GM20000 (cell line): ENCODE results near the gene MYO5B.

ENCODE experiments used
- DNase-seq: peaks from one replicate; pipeline ENCODE4 v3.0.0; 2012; ENCODE audit warnings: low spot score
- TF ChIP-seq, protein P1 (sequence below): IDR thresholded peaks from 2 replicates; pipeline ENCODE4 v1.5.1; 2012; ENCODE audit warnings: mild to moderate bottlenecking, control low read depth; ENCODE audit errors: extremely low read depth, missing control alignments

The MYO5B gene

DNA sequence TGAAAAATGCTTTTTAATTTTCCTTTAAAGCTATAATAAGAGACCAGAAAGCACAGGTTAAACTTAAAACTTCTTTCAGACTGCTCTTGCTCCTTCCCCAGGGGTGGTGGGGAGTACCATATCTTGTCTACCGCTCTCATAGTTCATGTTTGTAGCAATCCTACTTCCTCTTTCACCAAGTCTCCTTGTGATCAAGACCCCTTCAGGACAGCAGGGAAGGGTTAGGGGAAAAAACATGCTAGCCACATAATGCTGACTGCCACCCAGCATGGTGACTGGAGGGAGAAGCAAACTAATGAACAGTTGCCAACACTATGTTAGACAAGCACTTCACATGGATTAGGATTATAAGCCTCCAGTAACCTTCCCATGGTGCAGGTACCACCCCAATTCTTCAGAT, 8.6 kb downstream of the MYO5B start:
- TF ChIP-seq, protein P1, sequence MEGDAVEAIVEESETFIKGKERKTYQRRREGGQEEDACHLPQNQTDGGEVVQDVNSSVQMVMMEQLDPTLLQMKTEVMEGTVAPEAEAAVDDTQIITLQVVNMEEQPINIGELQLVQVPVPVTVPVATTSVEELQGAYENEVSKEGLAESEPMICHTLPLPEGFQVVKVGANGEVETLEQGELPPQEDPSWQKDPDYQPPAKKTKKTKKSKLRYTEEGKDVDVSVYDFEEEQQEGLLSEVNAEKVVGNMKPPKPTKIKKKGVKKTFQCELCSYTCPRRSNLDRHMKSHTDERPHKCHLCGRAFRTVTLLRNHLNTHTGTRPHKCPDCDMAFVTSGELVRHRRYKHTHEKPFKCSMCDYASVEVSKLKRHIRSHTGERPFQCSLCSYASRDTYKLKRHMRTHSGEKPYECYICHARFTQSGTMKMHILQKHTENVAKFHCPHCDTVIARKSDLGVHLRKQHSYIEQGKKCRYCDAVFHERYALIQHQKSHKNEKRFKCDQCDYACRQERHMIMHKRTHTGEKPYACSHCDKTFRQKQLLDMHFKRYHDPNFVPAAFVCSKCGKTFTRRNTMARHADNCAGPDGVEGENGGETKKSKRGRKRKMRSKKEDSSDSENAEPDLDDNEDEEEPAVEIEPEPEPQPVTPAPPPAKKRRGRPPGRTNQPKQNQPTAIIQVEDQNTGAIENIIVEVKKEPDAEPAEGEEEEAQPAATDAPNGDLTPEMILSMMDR = no peak
- no peak for DNase-seq

DNA sequence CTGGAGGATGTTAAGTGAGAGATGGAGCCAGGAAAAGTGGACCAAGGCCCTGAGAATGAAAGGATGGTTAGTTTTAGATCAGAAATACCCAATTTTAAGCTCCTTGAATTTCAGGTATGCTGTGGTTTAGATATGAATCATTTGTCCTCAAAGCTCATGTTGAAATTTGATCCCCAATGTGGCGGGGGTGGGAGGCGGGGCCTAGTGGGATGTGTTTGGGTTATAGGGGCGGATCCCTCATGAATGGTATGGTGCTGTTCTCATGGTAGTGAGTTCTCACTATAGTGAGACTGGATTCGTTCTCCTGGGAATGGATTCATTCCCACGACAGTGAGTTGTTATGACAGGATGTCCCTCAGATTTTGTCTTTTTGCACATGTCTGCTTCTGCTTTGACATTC, 11.4 kb downstream of the MYO5B start:
- no peak for DNase-seq
- TF ChIP-seq, protein P1 = no peak

- DNase-seq = no peak
- TF ChIP-seq, protein P1 = no peak
Observed at GRCh38 chr18:50182511-50182910, 12.4 kb downstream of the MYO5B start.

DNA sequence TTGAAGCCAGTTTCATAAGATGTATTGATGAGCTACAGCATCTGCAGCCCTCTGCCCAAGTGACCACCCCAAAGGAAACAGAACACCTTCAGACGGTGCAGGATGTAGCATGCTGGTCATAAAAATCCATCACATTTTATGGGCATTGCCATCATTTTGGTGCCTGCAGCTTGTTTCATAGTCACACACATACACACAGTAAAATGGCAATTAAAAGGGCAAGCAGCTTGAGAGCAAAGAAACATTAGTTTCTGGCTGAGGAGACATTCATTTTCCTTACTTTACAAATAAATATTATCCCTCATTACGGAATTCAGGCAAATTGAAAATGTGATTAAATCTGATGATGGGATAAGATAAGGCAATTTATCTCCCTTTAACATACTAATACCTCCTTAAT, 13.4 kb downstream of the MYO5B start:
- no peak for DNase-seq
- TF ChIP-seq, protein P1 = no peak

GRCh38 chr18:50179465-50179864, 15.5 kb downstream of the MYO5B start:
- DNase-seq = no peak
- TF ChIP-seq, protein P1 = no peak

DNA sequence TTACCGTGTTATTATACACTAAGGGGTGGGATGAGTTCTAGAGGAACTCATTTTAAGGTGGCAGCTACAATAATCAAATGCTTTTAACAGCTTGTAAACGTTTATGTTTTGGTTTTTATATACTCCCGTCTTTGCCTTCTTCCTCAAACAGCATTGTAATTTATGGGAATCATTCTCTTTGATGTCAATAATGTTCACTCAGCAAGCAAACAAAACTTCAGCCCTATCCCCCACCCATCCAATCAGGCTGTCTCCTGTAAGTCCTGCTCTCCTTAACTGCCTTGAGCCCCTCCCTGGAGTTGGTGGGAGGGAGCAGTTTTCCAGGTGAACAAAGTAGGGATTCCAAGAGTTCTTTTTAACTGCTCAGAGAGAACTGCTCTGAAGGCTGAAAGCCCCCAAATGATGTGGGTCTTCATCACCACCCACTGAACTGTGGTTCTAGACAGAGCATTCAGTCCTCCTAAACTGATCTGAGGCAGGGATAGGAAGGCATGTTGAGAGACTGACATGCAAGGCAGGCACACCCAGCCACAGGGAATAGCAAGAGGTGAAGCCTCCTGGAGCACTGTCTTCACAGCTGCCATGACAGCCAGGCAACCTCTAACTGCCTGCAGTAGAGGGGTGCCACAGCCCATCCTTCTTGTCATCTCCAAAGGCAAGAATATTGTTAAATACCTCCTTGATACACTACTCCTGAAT, 17.5 kb downstream of the MYO5B start:
- no peak for DNase-seq
- TF ChIP-seq, protein P1 = no peak

- DNase-seq = no peak
- TF ChIP-seq, protein P1 = no peak
Observed at GRCh38 chr18:50172367-50172766, 22.6 kb downstream of the MYO5B start.
